Neuronal stem cell (in vitro differentiated cells): ENCODE measurements around the gene DIP2B.

ENCODE experiments used
- DNase-seq: peaks from one replicate; pipeline ENCODE4 v3.0.0-alpha.2; 2013; ENCODE audit warnings: low spot score
- H2AFZ ChIP-seq: one replicate; pipeline ENCODE4 v1.6.1; 2013; ENCODE audit warnings: mild to moderate bottlenecking, low read length, inconsistent platforms
- H2AK5ac ChIP-seq: 2 replicates; pipeline ENCODE4 v1.6.1; 2013; ENCODE audit warnings: low read depth, mild to moderate bottlenecking, inconsistent platforms, low read length, moderate library complexity, mixed read lengths
- H2BK120ac ChIP-seq: 2 replicates; pipeline ENCODE4 v1.6.1; 2013; ENCODE audit warnings: low read depth, mild to moderate bottlenecking, inconsistent platforms, low read length, moderate library complexity, mixed read lengths
- H2BK12ac ChIP-seq: one replicate; pipeline ENCODE4 v1.6.1; 2013; ENCODE audit warnings: low read length, inconsistent platforms
- H2BK15ac ChIP-seq: 2 replicates; pipeline ENCODE4 v1.6.1; 2013; ENCODE audit warnings: mild to moderate bottlenecking, low read length, inconsistent platforms, mixed read lengths
- H2BK5ac ChIP-seq: one replicate; pipeline ENCODE4 v1.6.1; 2013; ENCODE audit warnings: inconsistent platforms, mild to moderate bottlenecking, low read length, moderate library complexity
- H3K14ac ChIP-seq: one replicate; pipeline ENCODE4 v1.6.1; 2013; ENCODE audit warnings: low read length, inconsistent platforms
- H3K18ac ChIP-seq: 2 replicates; pipeline ENCODE4 v1.6.1; 2013; ENCODE audit warnings: low read length, inconsistent platforms
- H3K23ac ChIP-seq: 2 replicates; pipeline ENCODE4 v1.6.1; 2013; ENCODE audit warnings: low read depth, mild to moderate bottlenecking, mixed read lengths, low read length, inconsistent platforms; ENCODE audit not compliant: poor library complexity
- H3K27ac ChIP-seq: replicated peaks from 3 replicates; pipeline ENCODE4 v1.5.1; 2013; ENCODE audit warnings: low read length, inconsistent platforms
- H3K27me3 ChIP-seq, 3 experiments: 2 replicates each; pipeline ENCODE4 v1.6.1; 2013; ENCODE audit warnings: low read length in 3 of 3, mild to moderate bottlenecking in 2 of 3, inconsistent platforms in 1 of 3, low read depth in 1 of 3, mixed read lengths in 1 of 3, moderate library complexity in 1 of 3; ENCODE audit not compliant: control insufficient read depth in 3 of 3, insufficient read depth in 3 of 3
- H3K36me3 ChIP-seq, 2 donors: replicated peaks in 1 of 2; 2 replicates each; pipeline ENCODE4 v1.6.1; 2013; ENCODE audit warnings: low read length in 2 of 2; ENCODE audit not compliant: control insufficient read depth in 2 of 2, insufficient read depth in 2 of 2
- H3K4ac ChIP-seq: 2 replicates; pipeline ENCODE4 v1.6.1; 2013; ENCODE audit warnings: inconsistent platforms, mild to moderate bottlenecking, low read length, moderate library complexity
- H3K4me1 ChIP-seq, 2 donors: 1 replicate in 1 of 2; 2 replicates in 1 of 2; pipeline ENCODE4 v1.6.1; 2013; ENCODE audit warnings: low read length in 2 of 2, low read depth in 1 of 2; ENCODE audit not compliant: control insufficient read depth in 2 of 2, insufficient read depth in 1 of 2
- H3K4me2 ChIP-seq: one replicate; pipeline ENCODE4 v1.6.1; 2013; ENCODE audit warnings: mild to moderate bottlenecking, low read length, inconsistent platforms; ENCODE audit not compliant: insufficient read depth, poor library complexity, severe bottlenecking
- H3K4me3 ChIP-seq, 2 donors: 2 replicates each; pipeline ENCODE4 v1.5.1; 2013; ENCODE audit warnings: low read length in 2 of 2, mild to moderate bottlenecking in 2 of 2, inconsistent platforms in 1 of 2, moderate library complexity in 1 of 2
- H3K79me1 ChIP-seq: one replicate; pipeline ENCODE4 v1.6.1; 2013; ENCODE audit warnings: low read depth, mild to moderate bottlenecking, inconsistent platforms, low read length, moderate library complexity
- H3K9ac ChIP-seq: one replicate; pipeline ENCODE4 v1.6.1; 2013; ENCODE audit warnings: mild to moderate bottlenecking, low read depth, low read length, inconsistent platforms; ENCODE audit not compliant: poor library complexity
- H3K9me3 ChIP-seq, 2 donors: replicated peaks in 1 of 2; 2 replicates each; pipeline versions ENCODE3 to v1.6.1; 2013; ENCODE audit warnings: low read length in 2 of 2, mild to moderate bottlenecking in 2 of 2, inconsistent platforms in 1 of 2, low read depth in 1 of 2, mixed read lengths in 1 of 2, moderate library complexity in 1 of 2; ENCODE audit not compliant: control insufficient read depth in 2 of 2, insufficient read depth in 1 of 2
- H4K8ac ChIP-seq: one replicate; pipeline ENCODE4 v1.6.1; 2013; ENCODE audit warnings: low read depth, mild to moderate bottlenecking, inconsistent platforms, low read length, moderate library complexity
- H4K91ac ChIP-seq: one replicate; pipeline ENCODE4 v1.6.1; 2013; ENCODE audit warnings: low read length, low read depth, mild to moderate bottlenecking, inconsistent platforms; ENCODE audit not compliant: poor library complexity
- WGBS, 2 donors: extraction: QIAGEN DNeasy Blood & Tissue Kit; methylation state at CpG; one replicate each; pipeline ENCODE4 v1.1.7; 2013; ENCODE audit warnings: missing lambda C conversion rate in 2 of 2, mixed read lengths in 1 of 2; ENCODE audit not compliant: insufficient read length in 2 of 2, insufficient replicate concordance in 1 of 2; ENCODE audit errors: extremely low coverage in 2 of 2; 5-methylcytosine and 5-hydroxymethylcytosine counted together

DIP2B gene

GRCh38 chr12:50590869-50591268 lies 86.1 kb downstream of the DIP2B start:
- H4K8ac ChIP-seq: no peak overlapping the region
- H3K79me1 ChIP-seq: no peaks in the 10 kb centered on the region
- no peak overlapping the region for H2BK15ac ChIP-seq
- no peak for DNase-seq
- H3K9me3 ChIP-seq: no peaks in the 10 kb centered on the region
- no peak overlapping the region for H2BK12ac ChIP-seq
- no peak overlapping the region for H3K4me3 ChIP-seq
- no peaks in the 10 kb centered on the region for H3K27me3 ChIP-seq
- no peak overlapping the region for H3K4me2 ChIP-seq
- H3K23ac ChIP-seq: no peak overlapping the region
- no peak overlapping the region for H3K18ac ChIP-seq
- no peak overlapping the region for H2AFZ ChIP-seq
- no peak overlapping the region for H4K91ac ChIP-seq
- no peaks in the 10 kb centered on the region for H3K36me3 ChIP-seq
- H3K4ac ChIP-seq: no peak overlapping the region
- H3K27ac ChIP-seq: no peak overlapping the region
- H3K14ac ChIP-seq: no peak overlapping the region
- no peak overlapping the region for H2BK120ac ChIP-seq
- no peak overlapping the region for H2AK5ac ChIP-seq
- no peak overlapping the region for H3K9ac ChIP-seq
- H2BK5ac ChIP-seq: no peak overlapping the region
- no peaks in the 10 kb centered on the region for H3K4me1 ChIP-seq

GRCh38 chr12:50595667-50596066 lies 90.9 kb downstream of the DIP2B start:
- Histone ChIP-seq H3K14ac (no peak overlapping the region), H3K4me3 (no peak overlapping the region), H3K36me3 (no peaks in the 10 kb centered on the region), H4K91ac (no peak overlapping the region), H2BK120ac (no peak overlapping the region), H3K18ac (no peak overlapping the region), H3K27ac (no peak overlapping the region), H2AK5ac (no peak overlapping the region), H3K4me2 (no peak overlapping the region), H3K9ac (no peak overlapping the region), H3K9me3 (no peaks in the 10 kb centered on the region), H2BK12ac (no peak overlapping the region), H3K4ac (no peak overlapping the region), H2BK5ac (no peak overlapping the region), H2BK15ac (no peak overlapping the region), H3K4me1 (peaks cover 0 to 2% of the 10 kb centered on the region in 2 donors), H3K23ac (no peak overlapping the region), H4K8ac (no peak overlapping the region), H3K27me3 (no peaks in the 10 kb centered on the region), H3K79me1 (no peaks in the 10 kb centered on the region), H2AFZ (no peak overlapping the region)
- WGBS, 2 donors: no CpG with 5 or more reads among the region's 3 CpGs
- DNase-seq: no peak

DNA sequence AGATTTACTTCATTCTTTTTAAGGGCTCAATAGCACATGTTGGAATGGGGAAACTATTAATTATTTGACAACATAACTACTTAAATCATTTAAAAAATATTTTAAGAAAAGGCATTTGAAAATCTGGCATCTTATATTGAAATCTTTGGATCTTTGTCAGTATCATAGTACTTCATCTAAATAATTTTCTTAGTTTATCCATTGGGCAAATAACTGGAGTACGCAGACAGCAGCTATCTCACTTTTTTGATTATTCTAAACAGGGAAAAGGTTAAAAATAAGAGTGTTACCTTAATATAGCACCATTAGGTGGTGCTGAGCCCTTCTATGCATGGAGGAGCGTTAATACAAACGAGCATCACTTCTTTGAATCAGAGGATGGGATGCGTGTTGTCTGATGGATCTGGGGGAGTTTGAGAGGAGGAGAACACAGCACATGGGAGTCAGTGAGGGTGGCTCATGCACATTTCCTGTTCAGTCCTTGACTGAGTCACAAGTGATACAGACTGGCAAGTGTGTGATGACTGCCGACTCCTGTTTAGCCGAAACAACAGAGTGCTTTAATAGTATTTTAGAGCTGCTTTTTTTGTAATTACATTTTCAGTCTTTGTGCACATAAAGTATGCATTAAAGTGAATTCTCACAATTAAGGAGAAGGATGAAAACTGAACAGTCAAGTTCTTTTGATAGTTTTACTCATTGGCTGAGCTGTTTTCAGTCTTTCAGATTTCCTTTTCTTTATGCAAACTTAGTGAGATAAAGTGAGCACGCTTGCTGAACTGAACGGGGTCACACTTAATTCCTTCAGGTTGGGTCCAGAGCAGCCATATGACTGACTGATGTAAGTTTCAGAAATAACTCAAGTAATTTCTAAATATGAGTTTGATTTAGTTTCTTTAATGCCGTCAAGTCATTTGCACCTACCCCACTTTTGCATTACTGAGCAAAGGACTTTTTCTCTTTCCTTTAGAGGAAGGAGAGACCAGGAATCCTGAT lies 92.7 kb downstream of the DIP2B start:
- Histone ChIP-seq H3K79me1 (no peaks in the 10 kb centered on the region), H3K4me2 (no peak overlapping the region), H3K27me3 (no peaks in the 10 kb centered on the region), H2BK12ac (no peak overlapping the region), H3K27ac (no peak overlapping the region), H4K91ac (no peak overlapping the region), H3K18ac (no peak overlapping the region), H3K36me3 (peaks cover 0 to 2% of the 10 kb centered on the region in 2 donors), H3K9ac (no peak overlapping the region), H2BK120ac (no peak overlapping the region), H2AFZ (no peak overlapping the region), H3K4me1 (peaks cover 0 to 2% of the 10 kb centered on the region in 2 donors), H3K9me3 (no peaks in the 10 kb centered on the region), H2AK5ac (no peak overlapping the region), H3K4me3 (no peak overlapping the region), H3K14ac (no peak overlapping the region), H2BK15ac (no peak overlapping the region), H2BK5ac (no peak overlapping the region), H3K23ac (no peak overlapping the region), H3K4ac (no peak overlapping the region), H4K8ac (no peak overlapping the region)
- no CpG with 5 or more reads among the region's 9 CpGs for WGBS, 2 donors
- DNase-seq: no peak

GRCh38 chr12:50598321-50598862 lies 93.6 kb downstream of the DIP2B start:
- no CpG with 5 or more reads among the region's 2 CpGs for WGBS, 2 donors

More at GRCh38 chr12:50598321-50598862, 93.6 kb downstream of the DIP2B start:
- no peak overlapping the region for H3K27ac ChIP-seq
- H2AK5ac ChIP-seq: no peak overlapping the region
- H2BK12ac ChIP-seq: no peak overlapping the region
- no peak overlapping the region for H3K9ac ChIP-seq
- no peak overlapping the region for H4K91ac ChIP-seq
- peaks cover 0 to 2% of the 10 kb centered on the region in 2 donors for H3K4me1 ChIP-seq
- peaks cover 0 to 2% of the 10 kb centered on the region in 2 donors for H3K36me3 ChIP-seq
- H3K18ac ChIP-seq: no peak overlapping the region
- no peak overlapping the region for H2BK5ac ChIP-seq
- no peaks in the 10 kb centered on the region for H3K79me1 ChIP-seq
- H3K23ac ChIP-seq: no peak overlapping the region
- no peak overlapping the region for H3K4me2 ChIP-seq
- no peak overlapping the region for H2BK120ac ChIP-seq
- no peaks in the 10 kb centered on the region for H3K27me3 ChIP-seq
- no peak for DNase-seq
- H4K8ac ChIP-seq: no peak overlapping the region
- H2BK15ac ChIP-seq: no peak overlapping the region
- no peak overlapping the region for H3K14ac ChIP-seq
- no peak overlapping the region for H3K4ac ChIP-seq
- H3K9me3 ChIP-seq: no peaks in the 10 kb centered on the region
- no peak overlapping the region for H2AFZ ChIP-seq
- no peak overlapping the region for H3K4me3 ChIP-seq
